ENCODE results near the gene SOX6. TPM values are rescaled to one million over a fixed set of nuclear protein-coding genes. Genes with fewer than 3 reads are reported as not detected.

SOX6 gene
- total RNA-seq, 4 donors from 2014 or later = 5.7 to 23.8 (median 18.4) TPM

GRCh38 chr11:16089481-16089880 lies 266.9 kb downstream of the SOX6 start:
- 92 to 93% methylated on average over 1 of the region's 1 CpG for WGBS, 2 donors

DNA sequence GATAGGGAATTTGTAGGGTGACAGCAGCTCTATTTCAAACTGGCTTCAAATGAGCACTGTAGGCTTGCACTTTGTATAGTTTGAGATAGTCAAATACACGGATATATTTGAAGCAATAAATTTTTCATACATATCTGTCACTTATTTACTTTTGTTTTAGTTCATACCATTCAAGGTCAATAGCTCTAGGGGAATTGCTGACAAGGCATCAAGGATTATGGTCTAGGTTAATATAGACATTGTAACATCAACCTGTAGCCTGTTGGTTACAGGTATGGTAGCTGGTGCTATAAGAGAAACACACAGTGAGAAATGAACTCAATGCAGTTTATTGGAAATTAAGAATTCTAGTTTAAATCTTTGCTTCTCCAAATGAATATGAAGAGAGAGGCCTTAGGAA lies 267.6 kb downstream of the SOX6 start:
- 87 to 89% methylated on average over 1 of the region's 1 CpG for WGBS, 2 donors
- no peak for DNase-seq (ENCODE audit: low spot score in 2 of 2)
- H3K27ac ChIP-seq = no peak overlapping the region
- no peaks in the 10 kb centered on the region for H3K36me3 ChIP-seq
- no peak for TF ChIP-seq EP300 (IDR thresholded peaks at IDR 0.05)
- TF ChIP-seq, protein P1, sequence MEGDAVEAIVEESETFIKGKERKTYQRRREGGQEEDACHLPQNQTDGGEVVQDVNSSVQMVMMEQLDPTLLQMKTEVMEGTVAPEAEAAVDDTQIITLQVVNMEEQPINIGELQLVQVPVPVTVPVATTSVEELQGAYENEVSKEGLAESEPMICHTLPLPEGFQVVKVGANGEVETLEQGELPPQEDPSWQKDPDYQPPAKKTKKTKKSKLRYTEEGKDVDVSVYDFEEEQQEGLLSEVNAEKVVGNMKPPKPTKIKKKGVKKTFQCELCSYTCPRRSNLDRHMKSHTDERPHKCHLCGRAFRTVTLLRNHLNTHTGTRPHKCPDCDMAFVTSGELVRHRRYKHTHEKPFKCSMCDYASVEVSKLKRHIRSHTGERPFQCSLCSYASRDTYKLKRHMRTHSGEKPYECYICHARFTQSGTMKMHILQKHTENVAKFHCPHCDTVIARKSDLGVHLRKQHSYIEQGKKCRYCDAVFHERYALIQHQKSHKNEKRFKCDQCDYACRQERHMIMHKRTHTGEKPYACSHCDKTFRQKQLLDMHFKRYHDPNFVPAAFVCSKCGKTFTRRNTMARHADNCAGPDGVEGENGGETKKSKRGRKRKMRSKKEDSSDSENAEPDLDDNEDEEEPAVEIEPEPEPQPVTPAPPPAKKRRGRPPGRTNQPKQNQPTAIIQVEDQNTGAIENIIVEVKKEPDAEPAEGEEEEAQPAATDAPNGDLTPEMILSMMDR (IDR thresholded peaks at IDR 0.05) = no peak
- TF ChIP-seq POLR2A (IDR thresholded peaks at IDR 0.05) = no peak
- H3K9me3 ChIP-seq = no peaks in the 10 kb centered on the region
- no peak overlapping the region for H3K4me3 ChIP-seq
- no peaks in the 10 kb centered on the region for H3K27me3 ChIP-seq
- H3K4me1 ChIP-seq = peaks cover 0 to 7% (median 0%) of the 10 kb centered on the region in 4 donors

More at GRCh38 chr11:16089481-16089880, 266.9 kb downstream of the SOX6 start:
- Histone ChIP-seq H3K9me3 (no peaks in the 10 kb centered on the region), H3K27ac (no peak overlapping the region), H3K4me1 (peaks cover 0 to 7% (median 0%) of the 10 kb centered on the region in 4 donors), H3K27me3 (no peaks in the 10 kb centered on the region), H3K4me3 (no peak overlapping the region), H3K36me3 (no peaks in the 10 kb centered on the region)
- no peak for DNase-seq (ENCODE audit: low spot score in 2 of 2)
- TF ChIP-seq EP300 (IDR thresholded peaks at IDR 0.05) (no peak), POLR2A (IDR thresholded peaks at IDR 0.05) (no peak)
- TF ChIP-seq, protein P1 (IDR thresholded peaks at IDR 0.05) = no peak

GRCh38 chr11:16087886-16088285 lies 268.5 kb downstream of the SOX6 start:
- Histone ChIP-seq H3K4me3 (no peak overlapping the region), H3K27me3 (no peaks in the 10 kb centered on the region), H3K27ac (no peak overlapping the region), H3K9me3 (no peaks in the 10 kb centered on the region), H3K4me1 (peaks cover 0 to 2% (median under 1%) of the 10 kb centered on the region in 4 donors), H3K36me3 (no peaks in the 10 kb centered on the region)
- TF ChIP-seq POLR2A (IDR thresholded peaks at IDR 0.05) = no peak
- DNase-seq (ENCODE audit: low spot score in 2 of 2) = no peak
- 92 to 97% methylated on average over 2 of the region's 2 CpGs for WGBS, 2 donors

- H3K27ac ChIP-seq = no peak overlapping the region
- no peaks in the 10 kb centered on the region for H3K9me3 ChIP-seq
- no peaks in the 10 kb centered on the region for H3K27me3 ChIP-seq
- peaks cover 0 to 11% (median 4%) of the 10 kb centered on the region in 4 donors for H3K4me1 ChIP-seq
- WGBS, 2 donors = 87 to 92% methylated on average over 7 of the region's 7 CpGs
- H3K36me3 ChIP-seq = no peaks in the 10 kb centered on the region
- no peak for DNase-seq (ENCODE audit: low spot score in 2 of 2)
- no peak overlapping the region for H3K4me3 ChIP-seq
- TF ChIP-seq, protein P1 (IDR thresholded peaks at IDR 0.05) = no peak
- TF ChIP-seq POLR2A (IDR thresholded peaks at IDR 0.05) (no peak), EP300 (IDR thresholded peaks at IDR 0.05) (no peak)
Observed at GRCh38 chr11:16086229-16086819, 270.0 kb downstream of the SOX6 start.

GRCh38 chr11:16082095-16083055 lies 274.0 kb downstream of the SOX6 start:
- no peak for DNase-seq (ENCODE audit: low spot score in 2 of 2)
- TF ChIP-seq POLR2A (IDR thresholded peaks at IDR 0.05) = no peak
- WGBS, 2 donors = 83 to 86% methylated on average over 2 of the region's 2 CpGs
- Histone ChIP-seq H3K36me3 (no peaks in the 10 kb centered on the region), H3K27ac (peak overlapping the region in 1 of 4 donors; percentile 41), H3K27me3 (no peaks in the 10 kb centered on the region), H3K4me1 (peaks cover 0 to 11% (median 4%) of the 10 kb centered on the region in 4 donors), H3K4me3 (no peak overlapping the region), H3K9me3 (no peaks in the 10 kb centered on the region)
